ENCODE measurements around the gene HDAC6.

GRCh38 chrX:48829016-48829735, 27.3 kb downstream of the HDAC6 start:
- no peak for TF ChIP-seq CTCF (optimal IDR thresholded peaks at IDR 0.05 in 1 of 3, IDR thresholded peaks at IDR 0.05 in 1 of 3, conservative IDR thresholded peaks at IDR 0.05 in 1 of 3; ENCODE audit: extremely low read depth in 1 of 3, insufficient read depth in 2 of 3, low read length in 3 of 3)
- TF ChIP-seq EZH2 (IDR thresholded peaks at IDR 0.05; ENCODE audit: low read length): no peak

Measured in keratinocyte (primary cell).